Loucy (cell line): ENCODE measurements around the gene RNF168.
"Not testable (repeated sequence)": the region's sequence is repeated elsewhere in the genome, so short reads cannot be mapped to it uniquely, and the experiment has no call there.

ENCODE experiments used
- H2AFZ ChIP-seq: fragments of 200-600 bp; sonication (generic); 2 replicates; pipeline ENCODE4 v1.6.0; 2016; ENCODE audit warnings: antibody characterized with exemption, mild to moderate bottlenecking, low read length, moderate library complexity
- H3F3A ChIP-seq: fragments of 200-600 bp; 2 replicates; pipeline ENCODE4 v1.6.0; 2016; ENCODE audit warnings: antibody characterized with exemption, low read depth, mild to moderate bottlenecking
- H3K27me3 ChIP-seq: fragments of 200-600 bp; sonication (generic); 2 replicates; pipeline ENCODE4 v1.6.1; 2014; ENCODE audit warnings: low read length, mild to moderate bottlenecking; ENCODE audit not compliant: insufficient read depth, poor library complexity, severe bottlenecking
- H3K36me3 ChIP-seq: fragments of 200-600 bp; sonication (generic); 2 replicates; pipeline ENCODE4 v1.6.1; 2016; ENCODE audit warnings: low read length; ENCODE audit not compliant: insufficient read depth
- H3K4me1 ChIP-seq: fragments of 200-600 bp; sonication (generic); 2 replicates; pipeline ENCODE4 v1.5.1; 2014; ENCODE audit warnings: low read length, mild to moderate bottlenecking; ENCODE audit not compliant: insufficient read depth, poor library complexity, severe bottlenecking
- H3K4me2 ChIP-seq: fragments of 200-600 bp; sonication (generic); 2 replicates; pipeline ENCODE4 v1.6.0; 2014; ENCODE audit warnings: antibody characterized with exemption, low read length, low read depth, mild to moderate bottlenecking; ENCODE audit not compliant: poor library complexity, severe bottlenecking
- H3K4me3 ChIP-seq: fragments of 200-600 bp; sonication (generic); 2 replicates; pipeline ENCODE4 v1.5.1; 2014; ENCODE audit warnings: low read length, mild to moderate bottlenecking, mixed read lengths; ENCODE audit not compliant: poor library complexity, severe bottlenecking
- H3K79me2 ChIP-seq: fragments of 200-600 bp; sonication (generic); 2 replicates; pipeline ENCODE4 v1.6.1; 2014; ENCODE audit warnings: low read length; ENCODE audit not compliant: insufficient read depth
- H3K9ac ChIP-seq: fragments of 200-600 bp; sonication (generic); 2 replicates; pipeline ENCODE4 v1.6.0; 2014; ENCODE audit warnings: mild to moderate bottlenecking, low read depth, low read length, moderate library complexity; ENCODE audit not compliant: poor library complexity, severe bottlenecking
- H3K9me2 ChIP-seq: fragments of 200-600 bp; sonication (generic); replicated peaks from 2 replicates; pipeline ENCODE4 v1.6.1; 2016; ENCODE audit warnings: low read depth, low read length, mixed read lengths
- H3K9me3 ChIP-seq: fragments of 200-600 bp; sonication (generic); 2 replicates; pipeline ENCODE4 v1.6.1; 2014; ENCODE audit warnings: mild to moderate bottlenecking, antibody characterized with exemption, low read length, low read depth; ENCODE audit not compliant: insufficient read depth
- H4K20me1 ChIP-seq: fragments of 200-600 bp; sonication (generic); 2 replicates; pipeline ENCODE4 v1.6.0; 2014; ENCODE audit warnings: antibody characterized with exemption, low read length, mild to moderate bottlenecking; ENCODE audit not compliant: insufficient read depth, poor library complexity, severe bottlenecking
- EZH2phosphoT487 ChIP-seq: fragments of 200-600 bp; IDR thresholded peaks from 2 replicates; pipeline ENCODE4 v1.6.1; 2018; ENCODE audit warnings: antibody characterized with exemption, mild to moderate bottlenecking, moderate library complexity, borderline replicate concordance
- TF ChIP-seq, protein P1 (sequence below): fragments of 200-600 bp; sonication (generic); conservative IDR thresholded peaks from 2 replicates; pipeline ENCODE4 v1.5.1; 2014; ENCODE audit warnings: mild to moderate bottlenecking, antibody characterized with exemption, low read length

The RNF168 gene

DNA sequence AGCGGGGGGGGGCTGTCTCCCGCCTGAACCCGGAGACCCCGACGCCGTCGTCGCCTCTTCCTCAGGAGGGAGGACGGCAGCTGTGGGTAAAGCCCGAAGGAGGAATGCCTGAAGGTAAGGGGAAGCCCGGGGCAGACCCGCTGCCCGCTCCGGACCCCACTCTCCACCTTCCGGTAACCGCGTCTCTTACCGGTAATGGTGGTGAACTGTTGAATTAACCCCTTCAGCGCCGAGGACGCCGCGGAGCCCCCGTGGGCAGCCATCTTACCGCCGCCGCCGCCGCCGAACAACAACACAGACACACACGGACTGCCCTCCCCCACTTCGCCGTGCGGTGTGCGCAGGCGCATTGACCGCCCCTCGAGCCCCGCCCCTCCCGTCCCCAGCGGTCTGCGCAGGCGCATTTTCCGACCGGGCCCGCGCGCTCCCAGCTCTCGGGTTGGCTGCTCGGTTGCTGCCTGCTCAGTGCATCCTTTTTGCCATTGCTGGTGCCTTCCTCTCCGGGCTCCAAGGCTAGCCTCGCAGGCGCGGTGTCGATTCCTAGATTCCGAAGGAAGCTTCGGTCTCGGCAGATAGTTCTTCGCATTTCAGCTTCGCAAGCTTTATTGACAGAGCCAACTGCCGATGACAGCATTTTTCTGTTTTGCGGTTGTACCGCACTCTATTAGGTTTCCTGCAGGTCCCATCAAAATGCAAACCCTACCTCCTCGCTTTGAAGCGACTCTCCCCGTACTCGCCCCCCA is 71.3 kb downstream of the RNF168 start, which contains the start of gene UBXN7:
Gene UBXN7, minus strand, starts transcription at position 291 of the 743 bp plus-strand sequence. Its CDS starts 28 bp downstream, at position 263.
- H3K4me3 ChIP-seq, result peak within 1 kb of the TSS; percentile 94
- H3K36me3 ChIP-seq, result no peaks in the 10 kb centered on the region
- H3K9me3 ChIP-seq, result no peaks in the 10 kb centered on the region
- H3K4me2 ChIP-seq, result peak within 1 kb of the TSS; percentile 94
- TF ChIP-seq, protein P1, sequence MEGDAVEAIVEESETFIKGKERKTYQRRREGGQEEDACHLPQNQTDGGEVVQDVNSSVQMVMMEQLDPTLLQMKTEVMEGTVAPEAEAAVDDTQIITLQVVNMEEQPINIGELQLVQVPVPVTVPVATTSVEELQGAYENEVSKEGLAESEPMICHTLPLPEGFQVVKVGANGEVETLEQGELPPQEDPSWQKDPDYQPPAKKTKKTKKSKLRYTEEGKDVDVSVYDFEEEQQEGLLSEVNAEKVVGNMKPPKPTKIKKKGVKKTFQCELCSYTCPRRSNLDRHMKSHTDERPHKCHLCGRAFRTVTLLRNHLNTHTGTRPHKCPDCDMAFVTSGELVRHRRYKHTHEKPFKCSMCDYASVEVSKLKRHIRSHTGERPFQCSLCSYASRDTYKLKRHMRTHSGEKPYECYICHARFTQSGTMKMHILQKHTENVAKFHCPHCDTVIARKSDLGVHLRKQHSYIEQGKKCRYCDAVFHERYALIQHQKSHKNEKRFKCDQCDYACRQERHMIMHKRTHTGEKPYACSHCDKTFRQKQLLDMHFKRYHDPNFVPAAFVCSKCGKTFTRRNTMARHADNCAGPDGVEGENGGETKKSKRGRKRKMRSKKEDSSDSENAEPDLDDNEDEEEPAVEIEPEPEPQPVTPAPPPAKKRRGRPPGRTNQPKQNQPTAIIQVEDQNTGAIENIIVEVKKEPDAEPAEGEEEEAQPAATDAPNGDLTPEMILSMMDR, result no peak
- no peak for TF ChIP-seq EZH2phosphoT487
- no peaks in the 10 kb centered on the region for H3K9me2 ChIP-seq
- H3K79me2 ChIP-seq, result peaks cover 49% of the 10 kb centered on the region
- H4K20me1 ChIP-seq, result peaks cover 35% of the 10 kb centered on the region
- H3F3A ChIP-seq, result no peaks in the 10 kb centered on the region
- H2AFZ ChIP-seq, result peak within 1 kb of the TSS; percentile 98
- H3K9ac ChIP-seq, result peak within 1 kb of the TSS; percentile 93
- peaks cover 6% of the 10 kb centered on the region for H3K27me3 ChIP-seq
- peaks cover 23% of the 10 kb centered on the region for H3K4me1 ChIP-seq

DNA sequence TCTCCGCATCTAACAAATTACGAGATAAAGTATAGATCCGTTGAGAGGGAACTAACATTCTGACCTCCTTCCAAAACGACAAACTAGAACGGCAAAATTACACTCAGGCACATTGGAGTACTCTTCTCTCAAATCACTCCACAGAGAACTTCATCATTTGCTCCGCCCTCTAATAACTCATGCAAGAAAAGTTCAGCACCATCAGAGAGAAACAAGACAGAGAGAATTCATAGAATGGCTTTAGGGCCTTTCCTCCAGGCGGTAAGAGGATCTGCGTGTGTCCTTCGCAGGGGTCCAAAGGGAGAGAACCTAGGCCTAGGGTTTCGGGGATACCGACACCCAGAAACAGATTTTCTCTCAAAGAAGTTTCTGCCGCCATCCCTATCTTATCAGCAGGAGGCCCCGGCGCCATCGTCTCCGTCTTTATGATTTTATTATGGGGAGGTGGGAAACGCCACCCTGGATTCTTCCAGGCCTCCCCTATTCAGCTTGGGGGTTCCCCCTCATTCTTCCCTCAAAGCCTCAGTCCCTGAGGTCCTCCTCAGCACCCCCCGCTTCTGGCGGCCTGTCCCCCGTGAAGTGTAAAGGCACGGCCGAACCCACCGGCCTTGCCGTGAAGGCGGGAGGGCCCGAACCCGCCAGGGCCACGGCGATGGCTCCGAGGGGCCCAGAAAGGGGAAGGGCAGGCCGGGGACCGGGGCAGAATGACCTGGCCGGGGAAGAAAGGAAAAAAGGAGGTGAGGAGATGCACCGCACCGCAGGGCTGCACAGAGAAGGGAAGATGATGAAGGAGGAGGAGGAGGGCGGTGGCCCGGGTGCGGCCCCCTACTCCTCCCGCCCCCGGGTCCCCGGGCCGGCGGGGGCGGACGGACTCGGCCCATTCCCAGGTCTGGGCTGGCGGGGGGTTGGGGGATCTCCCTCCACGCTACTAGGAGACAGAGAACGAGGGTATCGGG is 72.1 kb downstream of the RNF168 start:
- Histone ChIP-seq H3K27me3 (peaks cover 6% of the 10 kb centered on the region), H3F3A (no peaks in the 10 kb centered on the region), H3K36me3 (no peaks in the 10 kb centered on the region), H3K4me1 (peaks cover 23% of the 10 kb centered on the region), H3K9me2 (no peaks in the 10 kb centered on the region), H3K9ac (peak overlapping the region; percentile 93), H4K20me1 (peaks cover 41% of the 10 kb centered on the region), H3K79me2 (peaks cover 58% of the 10 kb centered on the region), H2AFZ (peak overlapping the region; percentile 94), H3K9me3 (no peaks in the 10 kb centered on the region), H3K4me2 (peak overlapping the region; percentile 94), H3K4me3 (peak overlapping the region; percentile 94)
- TF ChIP-seq, protein P1, result no peak
- no peak for TF ChIP-seq EZH2phosphoT487

DNA sequence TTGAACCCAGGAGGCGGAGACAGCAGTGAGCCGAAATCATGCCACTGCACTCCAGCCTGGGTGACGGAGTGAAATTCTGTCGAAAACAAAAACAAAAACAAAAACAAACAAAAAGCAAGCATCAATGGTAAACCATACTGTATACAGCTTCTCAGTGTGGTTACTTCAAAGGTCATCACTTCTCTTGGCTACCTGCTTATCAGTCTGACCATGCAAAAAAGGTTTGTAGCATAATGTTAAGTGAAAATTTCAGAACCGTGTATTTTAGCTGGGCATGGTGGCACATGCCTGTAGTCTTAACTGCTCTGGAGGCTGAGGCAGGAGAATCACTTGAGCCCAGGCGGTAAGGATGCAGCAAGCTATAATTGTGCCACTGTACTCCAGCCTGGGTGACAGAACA is 75.5 kb downstream of the RNF168 start:
- no peaks in the 10 kb centered on the region for H3K9me2 ChIP-seq
- H4K20me1 ChIP-seq, result peaks cover 62% of the 10 kb centered on the region
- H3K9me3 ChIP-seq, result no peaks in the 10 kb centered on the region
- peaks cover 91% of the 10 kb centered on the region for H3K79me2 ChIP-seq
- peaks cover 6% of the 10 kb centered on the region for H3K27me3 ChIP-seq
- no peak overlapping the region for H3K4me3 ChIP-seq
- no peak for TF ChIP-seq EZH2phosphoT487
- TF ChIP-seq, protein P1, result no peak
- H3K36me3 ChIP-seq, result no peaks in the 10 kb centered on the region
- H3K4me2 ChIP-seq, result peak overlapping the region; percentile 94
- H3K9ac ChIP-seq, result no peak overlapping the region
- no peak overlapping the region for H2AFZ ChIP-seq
- peaks cover 27% of the 10 kb centered on the region for H3K4me1 ChIP-seq
- H3F3A ChIP-seq, result no peaks in the 10 kb centered on the region

DNA sequence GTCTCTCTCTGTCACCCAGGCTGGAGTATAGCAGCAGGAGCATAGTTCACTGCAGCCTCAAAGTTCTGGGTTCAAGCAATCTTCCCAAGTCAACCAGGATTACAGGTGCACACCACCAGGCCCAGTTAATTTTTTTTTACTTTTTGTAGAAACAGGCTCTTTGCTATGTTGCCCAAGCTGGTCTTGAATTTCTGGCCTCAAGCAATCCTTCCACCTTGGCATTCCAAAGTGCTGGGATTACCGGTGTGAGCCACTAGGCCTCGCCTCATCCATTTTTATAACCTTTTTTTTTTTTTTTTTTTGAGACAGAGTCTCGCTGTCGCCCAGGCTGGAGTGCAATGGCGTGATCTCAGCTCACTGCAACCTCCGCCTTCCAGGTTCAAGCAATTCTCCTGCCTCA is 79.1 kb downstream of the RNF168 start:
- H3K9me3 ChIP-seq, H3K4me2 ChIP-seq, H3K36me3 ChIP-seq, H3K9ac ChIP-seq, H3K27me3 ChIP-seq, H2AFZ ChIP-seq, H3K9me2 ChIP-seq, H3F3A ChIP-seq, H3K4me3 ChIP-seq: not testable (repeated sequence)
- H3K79me2 ChIP-seq, result peaks cover 98% of the 10 kb centered on the region
- H4K20me1 ChIP-seq, result peaks cover 63% of the 10 kb centered on the region
- peaks cover 22% of the 10 kb centered on the region for H3K4me1 ChIP-seq
